OCI-LY1 (cell line): ENCODE results near the gene ARHGDIA.

Experiments used
- H2AFZ ChIP-seq: fragments of 200-600 bp; sonication (generic), shearing (Covaris generic); 2 replicates; pipeline ENCODE4 v1.6.0; 2014; ENCODE audit warnings: antibody characterized with exemption, mild to moderate bottlenecking, low read length
- H3F3A ChIP-seq: fragments of 200-600 bp; sonication (generic), shearing (Covaris generic); 2 replicates; pipeline ENCODE4 v1.6.0; 2014; ENCODE audit warnings: mild to moderate bottlenecking, antibody characterized with exemption, low read length, moderate library complexity; ENCODE audit not compliant: insufficient read depth
- H3K27ac ChIP-seq: fragments of 200-600 bp; sonication (generic); 2 replicates; pipeline ENCODE4 v1.5.1; 2014; ENCODE audit warnings: low read length, mixed run types, mild to moderate bottlenecking, low read depth; ENCODE audit not compliant: poor library complexity, severe bottlenecking
- H3K27me3 ChIP-seq: fragments of 200-600 bp; sonication (generic); 2 replicates; pipeline ENCODE4 v1.6.0; 2014; ENCODE audit warnings: antibody characterized with exemption, mild to moderate bottlenecking, low read length, moderate library complexity; ENCODE audit not compliant: insufficient read depth
- H3K36me3 ChIP-seq: fragments of 200-600 bp; sonication (generic); 2 replicates; pipeline ENCODE4 v1.6.1; 2014; ENCODE audit warnings: mild to moderate bottlenecking, antibody characterized with exemption, low read length, moderate library complexity, mixed read lengths; ENCODE audit not compliant: insufficient read depth
- H3K4me1 ChIP-seq: fragments of 200-600 bp; sonication (generic); 2 replicates; pipeline ENCODE4 v1.5.1; 2014; ENCODE audit warnings: mild to moderate bottlenecking, low read length, moderate library complexity; ENCODE audit not compliant: insufficient read depth, severe bottlenecking
- H3K4me2 ChIP-seq: fragments of 200-600 bp; sonication (generic), shearing (Covaris generic); 2 replicates; pipeline ENCODE4 v1.6.1; 2014; ENCODE audit warnings: low read length
- H3K4me3 ChIP-seq: fragments of 200-600 bp; sonication (generic); 2 replicates; pipeline ENCODE4 v1.5.1; 2014; ENCODE audit warnings: low read length, low read depth, mild to moderate bottlenecking, mixed read lengths; ENCODE audit not compliant: poor library complexity, severe bottlenecking
- H3K79me2 ChIP-seq: fragments of 200-600 bp; shearing (Covaris generic); 2 replicates; pipeline ENCODE4 v1.6.1; 2016; ENCODE audit warnings: mixed run types, low read length, mixed read lengths; ENCODE audit not compliant: insufficient read depth
- H3K9ac ChIP-seq: fragments of 200-600 bp; sonication (generic), shearing (Covaris generic); 2 replicates; pipeline ENCODE4 v1.6.1; 2014; ENCODE audit warnings: mild to moderate bottlenecking, low read length, mixed read lengths
- H3K9me2 ChIP-seq: fragments of 200-600 bp; sonication (generic), shearing (Covaris generic); 2 replicates; pipeline ENCODE4 v1.6.1; 2014; ENCODE audit warnings: low read depth, mild to moderate bottlenecking, low read length, mixed read lengths
- H3K9me3 ChIP-seq: fragments of 200-600 bp; shearing (Covaris generic); 2 replicates; pipeline ENCODE4 v1.6.1; 2014; ENCODE audit warnings: low read length, mixed read lengths
- H4K20me1 ChIP-seq: fragments of 200-600 bp; sonication (generic), shearing (Covaris generic); 2 replicates; pipeline ENCODE4 v1.6.0; 2016; ENCODE audit warnings: mild to moderate bottlenecking, low read length; ENCODE audit not compliant: insufficient read depth
- CTCF ChIP-seq: fragments of 200-600 bp; sonication (generic), shearing (Covaris generic); IDR thresholded peaks from 2 replicates; pipeline ENCODE4 v1.5.1; 2017; ENCODE audit warnings: mild to moderate bottlenecking, antibody characterized with exemption, low read length, moderate library complexity, mixed read lengths
- EZH2 ChIP-seq: fragments of 200-600 bp; sonication (generic), shearing (Covaris generic); IDR thresholded peaks from 2 replicates; pipeline ENCODE4 v1.8.0; 2017; ENCODE audit warnings: borderline replicate concordance, mixed run types, mild to moderate bottlenecking, antibody characterized with exemption, low read length, moderate library complexity, mixed read lengths

ARHGDIA gene

GRCh38 chr17:81817758-81818147 lies 53.4 kb downstream of the ARHGDIA start:
- Histone ChIP-seq H3K4me1 (no peaks in the 10 kb centered on the region), H2AFZ (no peak overlapping the region), H3K27me3 (peaks cover 4% of the 10 kb centered on the region; the same call in 1 of the 2 replicates), H4K20me1 (no peaks in the 10 kb centered on the region), H3K36me3 (no peaks in the 10 kb centered on the region), H3K4me3 (no peak overlapping the region), H3F3A (no peaks in the 10 kb centered on the region), H3K9me3 (no peaks in the 10 kb centered on the region), H3K9ac (no peak overlapping the region), H3K4me2 (no peak overlapping the region), H3K27ac (no peak overlapping the region), H3K9me2 (no peaks in the 10 kb centered on the region), H3K79me2 (no peaks in the 10 kb centered on the region)
- TF ChIP-seq CTCF (no peak), EZH2 (no peak)
